Lower lobe of right lung (tissue), 2 donors: ENCODE results near the gene AHNAK2. TPM values are rescaled to one million over a fixed set of nuclear protein-coding genes. Genes with fewer than 3 reads are reported as not detected.
"Not testable (repeated sequence)": the region's sequence is repeated elsewhere in the genome, so short reads cannot be mapped to it uniquely, and the experiment has no call there.

Source experiments
- ATAC-seq, 2 donors: fragments of 200-7000 bp; cut with Tn5 transposase; one replicate each; pipeline ENCODE4 v1.9.1; 2020 to 2022; ENCODE audit warnings: mild to moderate bottlenecking in 2 of 2, moderate library complexity in 2 of 2
- DNase-seq: peaks from one replicate; pipeline ENCODE4 v3.0.0-alpha.2; 2020
- H3K27ac ChIP-seq: fragments of 200-600 bp; one replicate; pipeline ENCODE4 v1.8.0; 2022
- H3K27me3 ChIP-seq: fragments of 200-600 bp; one replicate; pipeline ENCODE4 v1.8.0; 2022; ENCODE audit warnings: low read depth
- H3K36me3 ChIP-seq: fragments of 200-600 bp; one replicate; pipeline ENCODE4 v1.8.0; 2022; ENCODE audit warnings: mild to moderate bottlenecking
- H3K4me1 ChIP-seq: fragments of 200-600 bp; one replicate; pipeline ENCODE4 v1.8.0; 2022
- H3K4me3 ChIP-seq: fragments of 200-600 bp; one replicate; pipeline ENCODE4 v1.8.0; 2022; ENCODE audit warnings: mild to moderate bottlenecking
- H3K9me3 ChIP-seq: fragments of 200-600 bp; one replicate; pipeline ENCODE4 v1.8.0; 2022
- CTCF ChIP-seq: fragments of 200-600 bp; IDR thresholded peaks from one replicate; pipeline ENCODE4 v1.8.0; 2022; ENCODE audit warnings: antibody characterized with exemption, mild to moderate bottlenecking
- intact Hi-C: fragments of 100-400 bp; cut with DNase I; formaldehyde crosslinking; loops from one replicate; pipeline ENCODE4 v1.11.0; 2022
- total RNA-seq: library from RNA; stranded (reverse); fragmentation: NEBNext Ultra II Directional; extraction: Animal tissue kit (Norgen Biotek cat#: 25700); gene quantifications from one replicate; pipeline ENCODE4 v1.2.1, GENCODE V29; 2021
- donor health status: DM: no; HTN: yes; CAD: no; lungs with severe emphysema.

Gene AHNAK2
- total RNA-seq, 1 donor from 2014 or later, result 10.8 TPM

- no peak for TF ChIP-seq CTCF
- Histone ChIP-seq H3K27me3 (no peaks in the 10 kb centered on the region), H3K4me3 (no peak overlapping the region), H3K27ac (no peak overlapping the region), H3K4me1 (no peaks in the 10 kb centered on the region), H3K36me3 (no peaks in the 10 kb centered on the region), H3K9me3 (no peaks in the 10 kb centered on the region)
- DNase-seq, result no peak
- intact Hi-C loops, result no loop called here
- no peak for ATAC-seq
Observed at GRCh38 chr14:104948736-104949031, 29.5 kb downstream of the AHNAK2 start.

GRCh38 chr14:104947881-104948735 lies 30.1 kb downstream of the AHNAK2 start:
- intact Hi-C loops, H3K36me3 ChIP-seq: not testable (repeated sequence)

GRCh38 chr14:104947201-104947600 lies 31.0 kb downstream of the AHNAK2 start:
- H3K36me3 ChIP-seq, H3K27ac ChIP-seq, ATAC-seq, intact Hi-C loops, H3K27me3 ChIP-seq, H3K9me3 ChIP-seq, H3K4me3 ChIP-seq, H3K4me1 ChIP-seq: not testable (repeated sequence)
- peak; percentile 13 for DNase-seq

More at GRCh38 chr14:104947881-104948735, 30.1 kb downstream of the AHNAK2 start:
- not testable (repeated sequence) for ATAC-seq, H3K4me3 ChIP-seq, H3K27ac ChIP-seq, H3K27me3 ChIP-seq, H3K9me3 ChIP-seq, H3K4me1 ChIP-seq
- peak; percentile 34 for DNase-seq

GRCh38 chr14:104945986-104946965 lies 31.9 kb downstream of the AHNAK2 start:
- H3K27ac ChIP-seq, intact Hi-C loops, H3K4me3 ChIP-seq, H3K9me3 ChIP-seq, ATAC-seq, H3K27me3 ChIP-seq, H3K4me1 ChIP-seq, H3K36me3 ChIP-seq: not testable (repeated sequence)
- DNase-seq, result peak; percentile 38

GRCh38 chr14:104945266-104945665 lies 32.9 kb downstream of the AHNAK2 start:
- H3K4me3 ChIP-seq, intact Hi-C loops: not testable (repeated sequence)
- peak; percentile 34 for DNase-seq

GRCh38 chr14:104944436-104945205 lies 33.6 kb downstream of the AHNAK2 start:
- H3K27ac ChIP-seq, H3K36me3 ChIP-seq, intact Hi-C loops, H3K4me1 ChIP-seq, H3K4me3 ChIP-seq, DNase-seq, H3K27me3 ChIP-seq, ATAC-seq, H3K9me3 ChIP-seq: not testable (repeated sequence)

More at GRCh38 chr14:104945266-104945665, 32.9 kb downstream of the AHNAK2 start:
- not testable (repeated sequence) for H3K27me3 ChIP-seq, H3K4me1 ChIP-seq, ATAC-seq, H3K27ac ChIP-seq, H3K36me3 ChIP-seq, H3K9me3 ChIP-seq

GRCh38 chr14:104944016-104944308 lies 34.2 kb downstream of the AHNAK2 start:
- DNase-seq, ATAC-seq, intact Hi-C loops: not testable (repeated sequence)

GRCh38 chr14:104943216-104944015 lies 34.8 kb downstream of the AHNAK2 start:
- ATAC-seq, H3K27ac ChIP-seq, H3K36me3 ChIP-seq, H3K9me3 ChIP-seq, H3K4me1 ChIP-seq, intact Hi-C loops, H3K27me3 ChIP-seq, H3K4me3 ChIP-seq: not testable (repeated sequence)
- peak; percentile 34 for DNase-seq

More at GRCh38 chr14:104944016-104944308, 34.2 kb downstream of the AHNAK2 start:
- not testable (repeated sequence) for H3K4me3 ChIP-seq, H3K36me3 ChIP-seq, H3K9me3 ChIP-seq, H3K4me1 ChIP-seq, H3K27ac ChIP-seq, H3K27me3 ChIP-seq
